Hepatocyte (in vitro differentiated cells): Measurements from ENCODE around the gene PTPRD.

Source experiments
- CTCF ChIP-seq: fragments of 200-600 bp; sonication (generic); IDR thresholded peaks from 2 replicates; pipeline ENCODE4 v1.5.1; 2016; ENCODE audit warnings: antibody characterized with exemption, mild to moderate bottlenecking; ENCODE audit not compliant: poor library complexity
- EZH2 ChIP-seq: fragments of 200-600 bp; sonication (generic); IDR thresholded peaks from 2 replicates; pipeline ENCODE4 v1.6.1; 2016; ENCODE audit warnings: antibody characterized with exemption, mild to moderate bottlenecking, borderline replicate concordance
- EZH2phosphoT487 ChIP-seq: fragments of 200-600 bp; sonication (generic); IDR thresholded peaks from one replicate; pipeline ENCODE4 v1.6.1; 2018; ENCODE audit warnings: antibody characterized with exemption, mild to moderate bottlenecking, low read depth, moderate library complexity; ENCODE audit not compliant: unreplicated experiment, severe bottlenecking

- TF ChIP-seq CTCF (no peak), EZH2phosphoT487 (no peak), EZH2 (no peak)
Measured at GRCh38 chr9:8267636-8268035, 2345.2 kb downstream of the PTPRD start.
